Uterus (tissue), 4 donors: ENCODE results near the gene DCAF6. TPM values are rescaled to one million over a fixed set of nuclear protein-coding genes. Genes with fewer than 3 reads are reported as not detected.

Experiments
- DNase-seq, 2 donors: peaks; one replicate each; pipeline ENCODE4 v3.0.0-alpha.2; 2019 to 2020
- H3K27ac ChIP-seq, 2 donors: fragments of 200-600 bp; sonication (generic); 1 replicate in 1 of 2; 2 replicates in 1 of 2; pipeline ENCODE4 v1.5.1; 2016 to 2018
- H3K27me3 ChIP-seq, 2 donors: fragments of 200-600 bp; sonication (generic); one replicate each; pipeline ENCODE4 v1.5.1; 2018 to 2019; ENCODE audit warnings: control low read depth in 1 of 2
- H3K36me3 ChIP-seq, 2 donors: fragments of 200-600 bp; sonication (generic); one replicate each; pipeline ENCODE4 v1.5.1; 2019; ENCODE audit warnings: control low read depth in 1 of 2
- H3K4me1 ChIP-seq, 2 donors: fragments of 200-600 bp; sonication (generic); one replicate each; pipeline ENCODE4 v1.5.1; 2018 to 2019; ENCODE audit warnings: control low read depth in 1 of 2
- H3K4me3 ChIP-seq, 2 donors: fragments of 200-600 bp; sonication (generic); 1 replicate in 1 of 2; 2 replicates in 1 of 2; pipeline ENCODE4 v1.5.1; 2018 to 2019; ENCODE audit warnings: mild to moderate bottlenecking in 1 of 2
- H3K9me3 ChIP-seq, 2 donors: fragments of 200-600 bp; sonication (generic); one replicate each; pipeline ENCODE4 v1.5.1; 2019; ENCODE audit warnings: control low read depth in 1 of 2
- POLR2A ChIP-seq, 2 donors: fragments of 450-650 bp; IDR thresholded peaks; one replicate each; pipeline ENCODE4 v1.6.1; 2016; ENCODE audit warnings: antibody characterized with exemption in 2 of 2, mild to moderate bottlenecking in 1 of 2, moderate library complexity in 1 of 2
- intact Hi-C: fragments of 100-400 bp; cut with DNase I; formaldehyde crosslinking; loops from one replicate; pipeline ENCODE4 v1.15.1; 2023; ENCODE audit warnings: low total_unique reads
- total RNA-seq, 4 donors: library from RNA; depleted of rRNA in 3 of 4; stranded (reverse); fragments of >200 nt in 3 of 4; gene quantifications; one replicate each; pipeline versions ENCODE4 v1.1.0 to v1.2.4, GENCODE V29; 2014 to 2023
- TF ChIP-seq, protein P1 (sequence below), 4 experiments: fragments of 200-600 bp in 2 of 4; fragments of 450-650 bp in 2 of 4; sonication (generic) in 2 of 4; IDR thresholded peaks; one replicate each; pipeline ENCODE4 v1.5.1; 2016 to 2019; ENCODE audit warnings: antibody characterized with exemption in 4 of 4, mild to moderate bottlenecking in 2 of 4, moderate library complexity in 1 of 4
- donor health status: DM: yes; HTN: yes; CAD: no.

Gene DCAF6
- total RNA-seq, 4 donors from 2014 or later = 19.1 to 77.7 (median 44.9) TPM

DNA sequence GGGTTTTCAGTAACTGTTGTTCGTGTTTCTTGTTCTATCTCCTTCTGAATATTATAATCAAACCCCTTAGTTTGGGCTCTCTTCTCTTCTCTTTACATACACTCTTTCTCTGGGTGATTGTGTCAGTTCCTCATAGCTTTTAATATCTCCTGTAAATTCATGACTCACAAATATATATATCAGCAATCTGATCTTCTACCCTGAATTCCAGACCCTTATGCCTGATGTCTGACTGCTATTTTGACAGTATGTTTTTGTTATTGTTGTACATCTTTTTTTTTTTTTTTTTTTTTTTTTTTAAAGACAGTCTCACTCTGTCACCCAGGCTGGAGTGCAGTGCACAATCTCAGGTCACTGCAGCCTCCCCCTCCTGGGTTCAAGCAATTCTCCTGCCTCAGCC, 71.2 kb downstream of the DCAF6 start:
- H3K36me3 ChIP-seq = no peaks in the 10 kb centered on the region
- TF ChIP-seq, protein P1, sequence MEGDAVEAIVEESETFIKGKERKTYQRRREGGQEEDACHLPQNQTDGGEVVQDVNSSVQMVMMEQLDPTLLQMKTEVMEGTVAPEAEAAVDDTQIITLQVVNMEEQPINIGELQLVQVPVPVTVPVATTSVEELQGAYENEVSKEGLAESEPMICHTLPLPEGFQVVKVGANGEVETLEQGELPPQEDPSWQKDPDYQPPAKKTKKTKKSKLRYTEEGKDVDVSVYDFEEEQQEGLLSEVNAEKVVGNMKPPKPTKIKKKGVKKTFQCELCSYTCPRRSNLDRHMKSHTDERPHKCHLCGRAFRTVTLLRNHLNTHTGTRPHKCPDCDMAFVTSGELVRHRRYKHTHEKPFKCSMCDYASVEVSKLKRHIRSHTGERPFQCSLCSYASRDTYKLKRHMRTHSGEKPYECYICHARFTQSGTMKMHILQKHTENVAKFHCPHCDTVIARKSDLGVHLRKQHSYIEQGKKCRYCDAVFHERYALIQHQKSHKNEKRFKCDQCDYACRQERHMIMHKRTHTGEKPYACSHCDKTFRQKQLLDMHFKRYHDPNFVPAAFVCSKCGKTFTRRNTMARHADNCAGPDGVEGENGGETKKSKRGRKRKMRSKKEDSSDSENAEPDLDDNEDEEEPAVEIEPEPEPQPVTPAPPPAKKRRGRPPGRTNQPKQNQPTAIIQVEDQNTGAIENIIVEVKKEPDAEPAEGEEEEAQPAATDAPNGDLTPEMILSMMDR (IDR thresholded peaks at IDR 0.05) = no peak
- no peak for TF ChIP-seq POLR2A (IDR thresholded peaks at IDR 0.05)
- H3K27me3 ChIP-seq = no peaks in the 10 kb centered on the region
- no peak overlapping the region for H3K4me3 ChIP-seq
- no peak for DNase-seq
- intact Hi-C loops = no loop called here
- no peaks in the 10 kb centered on the region for H3K4me1 ChIP-seq
- no peaks in the 10 kb centered on the region for H3K9me3 ChIP-seq
- H3K27ac ChIP-seq = no peak overlapping the region

DNA sequence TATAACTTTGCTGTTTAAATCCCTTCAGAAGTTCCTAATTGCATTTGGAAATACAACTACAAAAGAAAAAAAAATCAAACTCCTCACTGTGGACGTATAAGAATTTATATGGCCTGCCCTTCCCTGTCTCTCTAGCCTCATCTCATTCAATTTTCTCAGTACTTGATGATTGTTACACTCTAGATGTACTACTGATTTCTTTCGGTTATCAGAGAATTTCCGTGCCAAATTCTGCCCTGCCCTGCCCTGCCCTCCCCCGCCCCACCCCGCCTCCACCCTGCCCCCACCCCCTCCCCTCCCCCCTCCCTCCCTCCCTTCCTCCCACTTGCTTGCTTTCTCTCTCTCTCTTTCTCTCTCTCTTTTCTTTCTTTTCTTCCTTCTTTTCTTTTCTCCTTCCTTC, 72.1 kb downstream of the DCAF6 start:
- Histone ChIP-seq H3K27me3 (no peaks in the 10 kb centered on the region), H3K4me3 (no peak overlapping the region), H3K36me3 (no peaks in the 10 kb centered on the region), H3K4me1 (no peaks in the 10 kb centered on the region), H3K27ac (no peak overlapping the region), H3K9me3 (no peaks in the 10 kb centered on the region)
- no peak for TF ChIP-seq POLR2A (IDR thresholded peaks at IDR 0.05)
- TF ChIP-seq, protein P1 (IDR thresholded peaks at IDR 0.05) = no peak
- DNase-seq = no peak
- intact Hi-C loops = no loop called here

DNA sequence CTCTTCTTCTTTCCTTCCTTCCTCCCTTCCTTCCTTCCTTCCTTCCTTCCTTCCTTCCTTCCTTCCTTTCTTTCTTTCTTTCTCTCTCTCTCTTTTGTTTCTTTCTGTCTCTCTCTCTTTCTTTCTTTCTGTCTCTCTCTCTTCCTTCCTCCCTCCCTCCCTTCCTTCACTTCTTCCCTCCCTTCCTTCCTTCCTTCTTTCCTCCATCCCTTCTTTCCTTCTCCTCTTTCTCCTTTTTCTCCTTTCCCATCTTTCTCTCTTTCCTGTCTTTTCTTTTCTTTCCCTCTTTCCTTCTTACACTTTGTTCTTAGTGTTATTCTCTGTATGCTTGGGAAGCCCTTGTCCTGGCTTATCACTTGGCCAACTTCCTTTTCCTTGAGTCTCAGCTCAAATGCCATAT, 72.8 kb downstream of the DCAF6 start:
- TF ChIP-seq, protein P1 (IDR thresholded peaks at IDR 0.05) = no peak
- TF ChIP-seq POLR2A (IDR thresholded peaks at IDR 0.05) = no peak
- Histone ChIP-seq H3K4me3 (no peak overlapping the region), H3K9me3 (no peaks in the 10 kb centered on the region), H3K27me3 (no peaks in the 10 kb centered on the region), H3K36me3 (no peaks in the 10 kb centered on the region), H3K4me1 (no peaks in the 10 kb centered on the region), H3K27ac (no peak overlapping the region)
- no peak for DNase-seq
- intact Hi-C loops = no loop called here

DNA sequence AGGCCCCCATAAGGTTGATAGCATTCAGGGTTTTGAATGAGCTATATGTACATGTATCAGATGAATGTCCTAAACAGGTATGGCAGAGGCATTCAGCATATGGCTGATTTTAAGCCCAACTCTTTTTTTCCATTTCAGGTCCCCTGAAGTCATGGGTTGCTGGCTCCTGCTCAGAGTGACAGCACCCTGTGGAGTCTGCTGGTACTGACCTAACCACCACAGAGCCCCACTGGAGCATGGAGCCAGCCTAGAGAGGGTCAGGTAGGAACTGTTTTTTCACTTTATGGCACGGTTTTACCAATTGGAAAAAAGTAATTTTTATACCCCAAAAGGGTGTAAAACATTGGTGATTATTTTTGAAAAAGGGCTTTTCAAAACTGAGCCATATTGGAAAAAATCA, 82.9 kb downstream of the DCAF6 start:
- H3K4me3 ChIP-seq = no peak overlapping the region
- H3K27ac ChIP-seq = no peak overlapping the region
- H3K4me1 ChIP-seq = no peaks in the 10 kb centered on the region
- no peaks in the 10 kb centered on the region for H3K9me3 ChIP-seq
- H3K36me3 ChIP-seq = no peaks in the 10 kb centered on the region
- TF ChIP-seq, protein P1 (IDR thresholded peaks at IDR 0.05) = no peak
- no peak for TF ChIP-seq POLR2A (IDR thresholded peaks at IDR 0.05)
- no peak for DNase-seq
- no peaks in the 10 kb centered on the region for H3K27me3 ChIP-seq
- intact Hi-C loops = no loop called here

DNA sequence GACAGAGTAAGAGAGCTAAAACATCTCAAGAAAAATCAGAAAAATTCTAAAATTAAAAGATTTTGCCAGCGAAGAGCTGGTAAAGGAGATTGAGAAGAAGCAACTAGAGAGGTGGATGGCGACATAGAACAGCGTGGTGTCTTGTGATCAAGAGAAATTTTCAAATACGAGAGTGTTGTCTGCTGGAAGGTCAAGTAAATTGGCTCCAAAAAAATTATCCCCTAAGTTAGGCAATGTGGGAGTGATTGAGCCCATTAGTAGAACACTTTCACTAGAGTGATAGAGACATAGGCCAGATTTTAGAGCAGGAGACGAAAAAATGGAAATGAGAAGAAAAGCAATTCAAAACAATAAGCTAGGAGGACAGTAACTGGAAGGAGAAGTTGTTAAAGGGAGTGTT, 94.7 kb downstream of the DCAF6 start:
- no peak overlapping the region for H3K4me3 ChIP-seq
- intact Hi-C loops = no loop called here
- no peak overlapping the region for H3K27ac ChIP-seq
- DNase-seq = no peak
- no peaks in the 10 kb centered on the region for H3K9me3 ChIP-seq
- H3K27me3 ChIP-seq = no peaks in the 10 kb centered on the region
- H3K36me3 ChIP-seq = no peaks in the 10 kb centered on the region
- no peaks in the 10 kb centered on the region for H3K4me1 ChIP-seq
- TF ChIP-seq POLR2A (IDR thresholded peaks at IDR 0.05) = no peak
- TF ChIP-seq, protein P1 (IDR thresholded peaks at IDR 0.05) = no peak
